PC-3 (cell line): Measurements from ENCODE around the gene ZNF423.

Source experiments
- CTCF ChIP-seq: fragments of 300-600 bp; sonication (generic); conservative IDR thresholded peaks from 2 replicates; pipeline ENCODE4 v1.5.1; 2017; ENCODE audit warnings: antibody characterized with exemption, low read depth, mild to moderate bottlenecking, low read length
- EZH2phosphoT487 ChIP-seq: fragments of 300-600 bp; sonication (generic); IDR thresholded peaks from 2 replicates; pipeline ENCODE4 v1.6.1; 2018; ENCODE audit warnings: mild to moderate bottlenecking, antibody characterized with exemption, low read length, borderline replicate concordance

- TF ChIP-seq CTCF (no peak), EZH2phosphoT487 (no peak)
Measured at GRCh38 chr16:49489686-49490320, 366.1 kb downstream of the ZNF423 start.
